IMR-90 (cell line): Measurements from ENCODE around the gene ULK1. TPM values are rescaled to one million over a fixed set of nuclear protein-coding genes. Genes with fewer than 3 reads are reported as not detected.

Source experiments
- ATAC-seq: fragments of 200-7000 bp; cut with Tn5 transposase; 2 replicates; pipeline ENCODE4 v1.9.1; 2020; ENCODE audit warnings: low read depth, mild to moderate bottlenecking, moderate library complexity
- BruUV-seq: library from RNA; stranded (reverse); fragments of 400-500 nt; replicated peaks from 2 replicates; lab custom pipeline; 2021; lab: Mats Ljungman, UMichigan
- CTCF ChIA-PET: fragments of 300-600 bp; formaldehyde crosslinking; extraction: SDS; loops from one replicate; lab custom pipeline; 2021; ENCODE audit warnings: antibody characterized with exemption; lab: Yijun Ruan, JAX
- POLR2A ChIA-PET: fragments of 300-600 bp; sonication (Branson Sonifier 250); formaldehyde crosslinking; loops from one replicate; lab custom pipeline; 2022; ENCODE audit warnings: antibody characterized with exemption; ENCODE audit not compliant: unreplicated experiment; lab: Charles Lee
- DNase-seq: peaks from one replicate; pipeline ENCODE4 v3.0.0; 2013
- H2AFZ ChIP-seq: replicated peaks from 2 replicates; pipeline ENCODE3; 2013; ENCODE audit warnings: low read length, mild to moderate bottlenecking; ENCODE audit not compliant: poor library complexity
- H2AK5ac ChIP-seq: 2 replicates; pipeline ENCODE4 v1.6.1; 2013; ENCODE audit warnings: low read depth, low read length, inconsistent platforms
- H2AK9ac ChIP-seq: replicated peaks from 2 replicates; pipeline ENCODE3; 2013; ENCODE audit warnings: mild to moderate bottlenecking, low read depth, low read length, moderate library complexity; ENCODE audit not compliant: poor library complexity
- H2BK120ac ChIP-seq: 2 replicates; pipeline ENCODE4 v1.6.1; 2013; ENCODE audit warnings: low read depth, low read length, inconsistent platforms
- H2BK15ac ChIP-seq: 3 replicates; pipeline ENCODE4 v1.6.1; 2013; ENCODE audit warnings: low read depth, low read length, inconsistent platforms
- H2BK20ac ChIP-seq: 2 replicates; pipeline ENCODE4 v1.6.1; 2013; ENCODE audit warnings: low read depth, mild to moderate bottlenecking, inconsistent platforms, low read length, moderate library complexity
- H2BK5ac ChIP-seq: 2 replicates; pipeline ENCODE4 v1.6.1; 2013; ENCODE audit warnings: mild to moderate bottlenecking, low read depth, low read length, inconsistent platforms; ENCODE audit not compliant: poor library complexity, severe bottlenecking
- H3K14ac ChIP-seq: replicated peaks from 2 replicates; pipeline ENCODE4 v1.6.1; 2013; ENCODE audit warnings: low read depth, low read length, inconsistent platforms
- H3K18ac ChIP-seq: 2 replicates; pipeline ENCODE4 v1.6.1; 2013; ENCODE audit warnings: low read depth, low read length, control low read depth
- H3K23ac ChIP-seq: 2 replicates; pipeline ENCODE4 v1.6.1; 2013; ENCODE audit warnings: low read depth, low read length, inconsistent platforms
- H3K27ac ChIP-seq: 2 replicates; pipeline ENCODE4 v1.5.1; 2013; ENCODE audit warnings: mild to moderate bottlenecking, control low read depth, low read length; ENCODE audit not compliant: insufficient read depth
- H3K27me3 ChIP-seq: 2 replicates; pipeline ENCODE4 v1.6.1; 2013; ENCODE audit warnings: low read length; ENCODE audit not compliant: control insufficient read depth, insufficient read depth
- H3K36me3 ChIP-seq: 2 replicates; pipeline ENCODE4 v1.6.1; 2013; ENCODE audit warnings: low read length, mixed read lengths; ENCODE audit not compliant: control insufficient read depth, insufficient read depth
- H3K4ac ChIP-seq: 2 replicates; pipeline ENCODE4 v1.6.1; 2013; ENCODE audit warnings: low read depth, low read length, inconsistent platforms
- H3K4me1 ChIP-seq: 2 replicates; pipeline ENCODE4 v1.6.1; 2013; ENCODE audit warnings: low read length, mixed read lengths; ENCODE audit not compliant: control insufficient read depth, insufficient read depth
- H3K4me2 ChIP-seq: 2 replicates; pipeline ENCODE4 v1.6.1; 2013; ENCODE audit warnings: low read depth, mild to moderate bottlenecking, control low read depth, low read length, moderate library complexity
- H3K4me3 ChIP-seq: 2 replicates; pipeline ENCODE4 v1.5.1; 2013; ENCODE audit warnings: low read depth, mild to moderate bottlenecking, control low read depth, low read length, moderate library complexity; ENCODE audit not compliant: insufficient read depth
- H3K56ac ChIP-seq: 2 replicates; pipeline ENCODE4 v1.6.1; 2013; ENCODE audit warnings: low read length, inconsistent platforms; ENCODE audit not compliant: insufficient read depth; ENCODE audit errors: extremely low read depth
- H3K79me1 ChIP-seq, 2 experiments: 2 replicates each; pipeline ENCODE4 v1.6.1; 2013; ENCODE audit warnings: low read length in 2 of 2, inconsistent platforms in 1 of 2, low read depth in 1 of 2
- H3K9ac ChIP-seq: 2 replicates; pipeline ENCODE4 v1.6.1; 2013; ENCODE audit warnings: low read depth, low read length, control low read depth
- H3K9me1 ChIP-seq: 2 replicates; pipeline ENCODE4 v1.6.1; 2013; ENCODE audit warnings: low read length, inconsistent platforms; ENCODE audit not compliant: insufficient read depth
- H3K9me3 ChIP-seq: 2 replicates; pipeline ENCODE4 v1.6.1; 2013; ENCODE audit warnings: low read length; ENCODE audit not compliant: control insufficient read depth, insufficient read depth
- H4K20me1 ChIP-seq: 2 replicates; pipeline ENCODE4 v1.6.1; 2013; ENCODE audit warnings: low read length, inconsistent platforms; ENCODE audit not compliant: insufficient read depth
- H4K5ac ChIP-seq: 2 replicates; pipeline ENCODE4 v1.6.1; 2013; ENCODE audit warnings: mild to moderate bottlenecking, low read depth, low read length, control low read depth
- H4K8ac ChIP-seq, 2 experiments: 2 replicates each; pipeline ENCODE4 v1.6.1; 2013; ENCODE audit warnings: low read depth in 2 of 2, low read length in 2 of 2, control low read depth in 1 of 2, inconsistent platforms in 1 of 2
- H4K91ac ChIP-seq: 2 replicates; pipeline ENCODE4 v1.6.1; 2013; ENCODE audit warnings: low read depth, low read length, inconsistent platforms; ENCODE audit not compliant: insufficient read depth
- FOS ChIP-seq: fragments of 150-350 bp; IDR thresholded peaks from 2 replicates; pipeline ENCODE4 v1.6.1; 2016; ENCODE audit warnings: low read depth, low read length
- MAFK ChIP-seq: IDR thresholded peaks from 2 replicates; pipeline ENCODE4 v1.6.1; 2012; ENCODE audit warnings: low read depth, low read length, improper control_type of control experiment
- POLR2A ChIP-seq: IDR thresholded peaks from 2 replicates; pipeline ENCODE4 v1.6.1; 2012; ENCODE audit warnings: mild to moderate bottlenecking, low read depth, low read length
- RAD21 ChIP-seq: IDR thresholded peaks from 2 replicates; pipeline ENCODE4 v1.6.1; 2012; ENCODE audit warnings: low read length, improper control_type of control experiment
- WGBS, 2 experiments: methylation state at CpG; one replicate each; pipeline versions ENCODE4 v1.1.5 to v1.1.7; 2013; ENCODE audit warnings: missing lambda C conversion rate in 2 of 2; ENCODE audit not compliant: insufficient read length in 1 of 2; ENCODE audit errors: extremely low coverage in 2 of 2; 5-methylcytosine and 5-hydroxymethylcytosine counted together
- dilution Hi-C: fragments of 300-500 bp; cut with HindIII; formaldehyde crosslinking; loops from one replicate; pipeline ENCODE4 v1.14.3; 2018; ENCODE audit warnings: low sequenced_read_pairs; ENCODE audit not compliant: unreplicated experiment
- in situ Hi-C: fragments of 300-500 bp; cut with MboI; formaldehyde crosslinking; loops from 3 replicates; pipeline ENCODE4 v1.14.3; 2019; ENCODE audit warnings: low sequenced_read_pairs, inconsistent platforms, mixed read lengths
- intact Hi-C: fragments of 100-400 bp; cut with micrococcal nuclease; formaldehyde crosslinking; loops from 2 replicates; pipeline ENCODE4 v1.10.0; 2022
- polyA plus RNA-seq, 3 experiments: library from polyadenylated mRNA; depleted of rRNA; stranded (reverse); fragments of >200 nt; gene quantifications; 2 replicates each; pipeline ENCODE4 v1.2.3, GENCODE V29; 2012; ENCODE audit warnings: low replicate concordance in 1 of 3
- total RNA-seq: library from RNA; depleted of rRNA; stranded (reverse); fragments of >200 nt; gene quantifications from 2 replicates; pipeline ENCODE4 v1.2.3, GENCODE V29; 2012

The ULK1 gene
- total and polyA plus RNA-seq, 2 of the 4 experiments (the other 2 are of a cell fraction), result 1.8 to 19.2 TPM

DNA sequence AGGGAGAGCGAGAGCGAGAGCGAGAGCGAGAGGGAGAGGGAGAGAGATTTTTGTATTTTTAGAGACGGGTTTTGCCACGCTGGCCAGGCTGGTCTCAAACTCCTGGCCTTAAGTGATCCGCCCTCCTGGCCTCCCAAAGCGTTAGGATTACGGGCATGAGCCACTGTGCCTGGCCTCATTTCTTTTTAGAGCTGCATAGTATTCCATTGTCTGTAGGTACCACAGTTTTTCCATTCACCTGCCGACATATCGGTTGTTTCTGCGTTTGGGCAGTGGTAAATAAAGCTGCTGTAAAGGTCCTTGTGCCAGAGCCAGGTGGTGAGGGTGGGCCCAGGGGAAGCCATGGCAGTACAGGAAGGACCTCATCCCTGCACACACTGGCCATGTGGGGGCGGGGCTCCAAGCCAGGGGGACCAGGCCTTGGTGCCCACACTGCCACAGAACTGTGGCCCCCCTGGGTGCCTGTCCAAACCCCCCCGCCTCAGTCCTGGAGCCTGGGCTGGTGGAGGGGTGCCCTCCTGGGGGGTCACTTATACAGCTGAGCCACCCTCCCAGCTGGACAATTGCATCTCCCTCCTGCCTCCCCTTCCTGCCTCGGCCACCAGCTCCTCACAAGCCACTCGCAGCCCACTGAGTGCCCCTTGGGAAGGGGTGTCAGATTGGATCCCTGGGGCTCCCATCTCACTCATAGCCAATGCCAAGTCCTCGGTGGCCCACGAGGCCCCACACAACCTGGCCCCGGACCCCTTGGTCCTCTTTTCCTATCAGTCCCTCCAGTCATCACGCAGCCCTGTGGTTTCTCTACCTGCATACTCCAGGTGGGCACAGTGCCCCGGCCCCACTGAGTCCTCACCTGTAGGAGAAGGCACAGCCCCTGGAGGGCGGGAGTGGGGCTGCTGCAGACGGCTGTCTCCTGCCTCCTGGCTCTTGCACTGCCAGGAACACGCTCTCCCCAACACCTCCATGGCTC, 33.0 kb downstream of the ULK1 start (continued):
- TF ChIP-seq MAFK, result no peak
- no peak for TF ChIP-seq POLR2A
- no peak for TF ChIP-seq FOS

DNA sequence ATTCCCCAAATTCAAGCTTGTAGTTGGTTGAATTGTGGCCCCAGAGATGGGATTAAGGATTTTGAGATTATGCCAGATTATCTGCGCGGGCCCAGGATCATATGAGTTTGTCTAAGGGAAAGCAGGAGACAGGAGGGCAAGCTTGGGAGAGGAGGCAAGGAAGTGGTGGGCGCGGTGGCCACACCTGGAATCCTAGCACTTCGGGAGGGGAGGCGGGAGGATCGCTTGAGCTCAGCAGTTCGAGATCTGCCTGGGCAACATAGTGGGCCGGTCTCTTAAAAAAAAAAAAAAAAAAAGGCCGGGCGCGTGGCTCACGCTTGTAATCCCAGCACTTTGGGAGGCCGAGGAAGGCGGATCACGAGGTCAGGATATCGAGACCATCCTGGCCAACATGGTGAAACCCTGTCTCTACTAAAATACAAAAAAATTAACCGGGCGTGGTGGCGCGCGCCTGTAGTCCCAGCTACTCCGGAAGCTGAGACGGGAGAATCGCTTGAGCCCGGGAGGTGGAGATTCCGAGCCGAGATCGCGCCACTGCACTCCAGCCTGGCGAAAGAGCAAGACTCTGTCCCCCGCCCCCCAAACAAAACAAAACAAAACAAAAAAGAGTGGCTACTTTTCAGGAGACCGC, 33.8 kb downstream of the ULK1 start:
- Histone ChIP-seq H3K9me3 (no peaks in the 10 kb centered on the region), H3K9ac (peak overlapping the region; percentile 83), H2AK5ac (0 out of 2 replicates have a peak overlapping the region, but pooled peaks have one; percentile 43), H3K18ac (peak overlapping the region; percentile 43; the same call in 1 of the 2 replicates), H3K9me1 (peaks cover 15% of the 10 kb centered on the region), H3K14ac (no peak overlapping the region), H3K4me1 (peaks cover 2% of the 10 kb centered on the region), H3K23ac (no peak overlapping the region; the same call in 1 of the 2 replicates), H2AK9ac (peak overlapping the region; percentile 83), H3K4me2 (peak overlapping the region; percentile 82), H3K4ac (peak overlapping the region; percentile 68), H3K4me3 (peak overlapping the region; percentile 97), H2BK15ac (no peak overlapping the region), H2AFZ (peak overlapping the region; percentile 97), H3K27ac (peak overlapping the region; percentile 83), H4K5ac (peak overlapping the region; percentile 17), H4K20me1 (peaks cover 9% of the 10 kb centered on the region; the same call in 1 of the 2 replicates), H3K27me3 (no peaks in the 10 kb centered on the region), H3K36me3 (peaks cover 12% of the 10 kb centered on the region), H2BK20ac (no peak overlapping the region), H4K91ac (no peak overlapping the region), H3K79me1 (peaks cover 12 to 28% of the 10 kb centered on the region in 2 experiments), H2BK120ac (no peak overlapping the region), H3K56ac (no peak overlapping the region; the same call in 1 of the 2 replicates), H2BK5ac (peak overlapping the region; percentile 87), H4K8ac (peak overlapping the region; percentile 31 to 34; a peak in 1 of 4 replicates)
- POLR2A ChIA-PET, result no interaction called here
- 100% methylated on average over 2 of the region's 33 CpGs; no CpG with 5 or more reads in 1 of the 2 experiments for WGBS, 2 experiments
- peak; percentile 30 for DNase-seq
- no peak for TF ChIP-seq RAD21
- intact Hi-C loops, result loop anchor here (2.0 kb wide), 1 partner anchor 31 kb away; no protein-coding TSS in a partner anchor
- no peak; the same call in 1 of the 2 replicates for ATAC-seq
- dilution Hi-C loops, result no loop called here
- CTCF ChIA-PET, result no interaction called here
- no TSS peak for BruUV-seq
- in situ Hi-C loops, result no loop called here
